Renal cortex interstitium (tissue), 11 donors: Measurements from ENCODE around the gene FUT1. TPM values are rescaled to one million over a fixed set of nuclear protein-coding genes. Genes with fewer than 3 reads are reported as not detected.

Source experiments
- DNase-seq, 11 donors: peaks; one replicate each; pipeline ENCODE4 v3.0.0-alpha.2; 2013; ENCODE audit warnings: low read depth in 9 of 11, low spot score in 4 of 11; ENCODE audit errors: extremely low read depth in 1 of 11
- polyA plus RNA-seq, 3 donors: library from polyadenylated mRNA; unstranded; fragments of 120-200 nt; gene quantifications; one replicate each; pipeline ENCODE4 v1.2.1, GENCODE V29; 2013; ENCODE audit not compliant: insufficient read length in 3 of 3

The FUT1 gene
- polyA plus RNA-seq, 3 donors = 3.2 to 4.0 (median 3.3) TPM

- DNase-seq = no peak
Measured at GRCh38 chr19:48703316-48703715, 49.1 kb downstream of the FUT1 start.

DNA sequence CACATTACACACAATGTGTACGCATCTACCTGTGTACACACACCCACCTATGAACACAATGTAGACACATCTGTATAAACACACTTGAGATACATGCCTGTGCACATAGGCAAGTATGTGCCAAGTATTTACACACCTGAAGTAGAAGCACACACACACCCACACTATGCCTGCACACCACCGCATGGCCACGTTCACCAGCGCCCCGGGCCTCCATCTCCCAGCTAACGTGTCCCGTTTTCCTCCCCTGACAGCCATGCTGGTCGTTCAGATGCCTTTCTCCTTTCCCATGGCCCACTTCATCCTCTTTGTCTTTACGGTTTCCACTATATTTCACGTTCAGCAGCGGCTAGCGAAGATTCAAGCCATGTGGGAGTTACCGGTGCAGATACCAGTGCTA lies 49.7 kb downstream of the FUT1 start:
- DNase-seq = no peak

- DNase-seq = no peak
Measured at GRCh38 chr19:48698046-48698445, 54.4 kb downstream of the FUT1 start.

Other genes with a start within 250 kb of the FUT1 start
- gene LMTK3, start 240.8 kb downstream of the FUT1 start, polyA plus RNA-seq = 1 to 10 TPM; 1.8 to 3.8 (median 3.6) TPM
- under 1 TPM; 0.28 to 0.62 (median 0.33) TPM for gene SULT2B1, start 200.5 kb downstream of the FUT1 start, polyA plus RNA-seq
- under 1 TPM in 1 of 3 donors, not detected in 2; 0.26 TPM for gene SPACA4, start 145.9 kb downstream of the FUT1 start, polyA plus RNA-seq
- 1 to 10 TPM in 2 of 3 donors, under 1 TPM in 1; 0.88 to 1.2 (median 1.1) TPM for gene FAM83E, start 137.6 kb downstream of the FUT1 start, polyA plus RNA-seq
- gene RPL18, start 133.5 kb downstream of the FUT1 start, polyA plus RNA-seq = 1,000 to 10,000 TPM; 1,072 to 1,401 (median 1,249) TPM
- gene SPHK2, start 133.1 kb downstream of the FUT1 start, polyA plus RNA-seq = 10 to 100 TPM; 15.8 to 31.8 (median 30.9) TPM
- gene DBP, start 115.3 kb downstream of the FUT1 start, polyA plus RNA-seq = 10 to 100 TPM; 11.2 to 15.9 (median 14.3) TPM
- 10 to 100 TPM; 21.9 to 30.7 (median 29.2) TPM for gene CA11, start 106.5 kb downstream of the FUT1 start, polyA plus RNA-seq
- 1 to 10 TPM in 2 of 3 donors, under 1 TPM in 1; 0.68 to 2.4 (median 1.5) TPM for gene NTN5, start 79.6 kb downstream of the FUT1 start, polyA plus RNA-seq
- 1 to 10 TPM; 1.7 to 4.4 (median 1.8) TPM for gene FUT2, start 56.7 kb downstream of the FUT1 start, polyA plus RNA-seq
- gene MAMSTR, start 32.9 kb downstream of the FUT1 start, polyA plus RNA-seq = 1 to 10 TPM; 5.0 to 7.3 (median 6.5) TPM
- gene RASIP1, start 12.0 kb downstream of the FUT1 start, polyA plus RNA-seq = 10 to 100 TPM; 12.2 to 19.6 (median 16.6) TPM
- 1 to 10 TPM in 1 of 3 donors, under 1 TPM in 2; 0.23 to 1.2 (median 0.41) TPM for gene IZUMO1, start 5.7 kb downstream of the FUT1 start, polyA plus RNA-seq
- not detected for gene FGF21, start 2.9 kb upstream of the FUT1 start, polyA plus RNA-seq
- gene BCAT2, start 58.4 kb upstream of the FUT1 start, polyA plus RNA-seq = 10 to 100 TPM; 32.4 to 57.8 (median 44.8) TPM
- 10 to 100 TPM; 23.7 to 37.1 (median 30.1) TPM for gene HSD17B14, start 83.8 kb upstream of the FUT1 start, polyA plus RNA-seq
- gene PLEKHA4, start 116.0 kb upstream of the FUT1 start, polyA plus RNA-seq = 10 to 100 TPM; 20.6 to 29.6 (median 27.9) TPM
- 10 to 100 TPM; 35.1 to 45.2 (median 37.3) TPM for gene PPP1R15A, start 119.8 kb upstream of the FUT1 start, polyA plus RNA-seq
- gene TULP2, start 146.1 kb upstream of the FUT1 start, polyA plus RNA-seq = 1 to 10 TPM in 2 of 3 donors, under 1 TPM in 1; 0.67 to 1.4 (median 1.3) TPM
- gene NUCB1, start 147.7 kb upstream of the FUT1 start, polyA plus RNA-seq = 100 to 1,000 TPM; 231 to 319 (median 307) TPM
- gene DHDH, start 181.1 kb upstream of the FUT1 start, polyA plus RNA-seq = 10 to 100 TPM in 1 of 3 donors, 1 to 10 TPM in 2; 6.5 to 10.7 (median 7.0) TPM
- 10 to 100 TPM; 64.7 to 84.6 (median 73.4) TPM for gene BAX, start 202.2 kb upstream of the FUT1 start, polyA plus RNA-seq
- 1,000 to 10,000 TPM; 2,184 to 2,822 (median 2,594) TPM for gene FTL, start 212.7 kb upstream of the FUT1 start, polyA plus RNA-seq
- 10 to 100 TPM; 40.6 to 55.4 (median 40.7) TPM for gene GYS1, start 240.7 kb upstream of the FUT1 start, polyA plus RNA-seq
- gene RUVBL2, start 241.2 kb upstream of the FUT1 start, polyA plus RNA-seq = 100 to 1,000 TPM in 1 of 3 donors, 10 to 100 TPM in 2; 77.9 to 106 (median 88.7) TPM